GM12892 (cell line): ENCODE data around the gene BNIP3.

Experiments used
- POLR2A ChIP-seq: IDR thresholded peaks from 2 replicates; pipeline ENCODE4 v1.6.1; 2011; ENCODE audit warnings: low read depth, low read length, control low read depth
- POLR2AphosphoS5 ChIP-seq: IDR thresholded peaks from 2 replicates; pipeline ENCODE4 v1.6.1; 2011; ENCODE audit warnings: low read depth, low read length, control low read depth

GRCh38 chr10:131933016-131933695 is 48.6 kb downstream of the BNIP3 start:
- TF ChIP-seq POLR2A (no peak), POLR2AphosphoS5 (no peak)
